ENCODE results near the gene MADCAM1.
A peak's percentile ranks its signal among the peaks of the same experiment; 100 is the strongest.

MADCAM1 gene

GRCh38 chr19:489418-490196 lies 6.7 kb upstream of the MADCAM1 start:
- TF ChIP-seq CTCF (IDR thresholded peaks at IDR 0.05; ENCODE audit: low read depth, low read length, missing control alignments) = peak; percentile 3

GRCh38 chr19:491146-491741 lies 5.0 kb upstream of the MADCAM1 start:
- in situ Hi-C loops (cut with HindIII; ENCODE audit: low pct_ligation_motif_present, low sequenced_read_pairs) = no loop called here
- no peak for DNase-seq
- no peak overlapping the region for H3K4me3 ChIP-seq (ENCODE audit: low read depth, low read length)

More at GRCh38 chr19:489418-490196, 6.7 kb upstream of the MADCAM1 start:
- Histone ChIP-seq H3K36me3 (replicated peaks) (no peaks in the 10 kb centered on the region), H3K27ac (no peak overlapping the region), H3K4me3 (ENCODE audit: low read depth, low read length) (peak overlapping the region; percentile 72), H3K27me3 (replicated peaks) (no peaks in the 10 kb centered on the region)
- DNase-seq = no peak
- in situ Hi-C loops (cut with HindIII; ENCODE audit: low pct_ligation_motif_present, low sequenced_read_pairs) = no loop called here

GRCh38 chr19:492091-492531 lies 4.2 kb upstream of the MADCAM1 start:
- peaks cover 5% of the 10 kb centered on the region for H3K27me3 ChIP-seq (replicated peaks)
- H3K27ac ChIP-seq = no peak overlapping the region
- TF ChIP-seq CTCF (IDR thresholded peaks at IDR 0.05; ENCODE audit: low read depth, low read length, missing control alignments) = no peak
- in situ Hi-C loops (cut with HindIII; ENCODE audit: low pct_ligation_motif_present, low sequenced_read_pairs) = no loop called here
- H3K36me3 ChIP-seq (replicated peaks) = no peaks in the 10 kb centered on the region
- H3K4me3 ChIP-seq (ENCODE audit: low read depth, low read length) = no peak overlapping the region
- DNase-seq = no peak

More at GRCh38 chr19:491146-491741, 5.0 kb upstream of the MADCAM1 start:
- H3K27me3 ChIP-seq (replicated peaks) = peaks cover 5% of the 10 kb centered on the region
- no peak overlapping the region for H3K27ac ChIP-seq
- no peaks in the 10 kb centered on the region for H3K36me3 ChIP-seq (replicated peaks)
- no peak for TF ChIP-seq CTCF (IDR thresholded peaks at IDR 0.05; ENCODE audit: low read depth, low read length, missing control alignments)

GRCh38 chr19:493391-494170 lies 2.7 kb upstream of the MADCAM1 start:
- in situ Hi-C loops (cut with HindIII; ENCODE audit: low pct_ligation_motif_present, low sequenced_read_pairs) = no loop called here
- no peaks in the 10 kb centered on the region for H3K36me3 ChIP-seq (replicated peaks)
- no peak overlapping the region for H3K4me3 ChIP-seq (ENCODE audit: low read depth, low read length)
- peaks cover 14% of the 10 kb centered on the region for H3K27me3 ChIP-seq (replicated peaks)
- no peak for TF ChIP-seq CTCF (IDR thresholded peaks at IDR 0.05; ENCODE audit: low read depth, low read length, missing control alignments)
- no peak for DNase-seq
- H3K27ac ChIP-seq = no peak overlapping the region

GRCh38 chr19:494171-495080 lies 1.9 kb upstream of the MADCAM1 start:
- H3K4me3 ChIP-seq (ENCODE audit: low read depth, low read length) = no peak overlapping the region
- in situ Hi-C loops (cut with HindIII; ENCODE audit: low pct_ligation_motif_present, low sequenced_read_pairs) = no loop called here
- H3K36me3 ChIP-seq (replicated peaks) = no peaks in the 10 kb centered on the region
- no peak for TF ChIP-seq CTCF (IDR thresholded peaks at IDR 0.05; ENCODE audit: low read depth, low read length, missing control alignments)
- no peak overlapping the region for H3K27ac ChIP-seq
- H3K27me3 ChIP-seq (replicated peaks) = peaks cover 19% of the 10 kb centered on the region
- DNase-seq = no peak

All from brain microvascular endothelial cell (primary cell).